HG03135 (cell line): Measurements from ENCODE around the gene KRTAP10-4.
"Not testable (repeated sequence)": the region's sequence is repeated elsewhere in the genome, so short reads cannot be mapped to it uniquely, and the experiment has no call there.

ENCODE experiments used
- ATAC-seq: cut with Tn5 transposase; IDR thresholded peaks from one replicate; pipeline ENCODE4 v1.9.1; 2021; ENCODE audit warnings: mild to moderate bottlenecking, moderate library complexity; ENCODE audit not compliant: unreplicated experiment

The KRTAP10-4 gene

DNA sequence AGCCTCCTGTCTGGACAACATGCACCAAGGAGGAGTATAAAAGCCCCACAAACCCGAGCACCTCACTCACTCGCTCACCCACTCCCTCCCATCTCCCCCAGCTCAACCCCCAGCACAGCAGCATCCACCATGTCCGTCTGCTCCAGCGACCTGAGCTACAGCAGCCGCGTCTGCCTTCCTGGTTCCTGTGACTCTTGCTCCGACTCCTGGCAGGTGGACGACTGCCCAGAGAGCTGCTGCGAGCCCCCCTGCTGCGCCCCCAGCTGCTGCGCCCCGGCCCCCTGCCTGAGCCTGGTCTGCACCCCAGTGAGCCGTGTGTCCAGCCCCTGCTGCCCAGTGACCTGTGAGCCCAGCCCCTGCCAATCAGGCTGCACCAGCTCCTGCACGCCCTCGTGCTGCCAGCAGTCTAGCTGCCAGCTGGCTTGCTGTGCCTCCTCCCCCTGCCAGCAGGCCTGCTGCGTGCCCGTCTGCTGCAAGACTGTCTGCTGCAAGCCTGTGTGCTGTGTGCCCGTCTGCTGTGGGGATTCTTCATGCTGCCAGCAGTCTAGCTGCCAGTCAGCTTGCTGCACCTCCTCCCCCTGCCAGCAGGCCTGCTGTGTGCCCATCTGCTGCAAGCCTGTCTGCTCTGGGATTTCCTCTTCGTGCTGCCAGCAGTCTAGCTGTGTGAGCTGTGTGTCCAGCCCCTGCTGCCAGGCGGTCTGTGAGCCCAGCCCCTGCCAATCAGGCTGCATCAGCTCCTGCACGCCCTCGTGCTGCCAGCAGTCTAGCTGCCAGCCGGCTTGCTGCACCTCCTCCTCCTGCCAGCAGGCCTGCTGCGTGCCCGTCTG lies at the start of gene KRTAP10-4:
KRTAP10-4 (plus strand) TSS at position 100 of the 827 bp plus-strand sequence; CDS start at position 130, 30 bp downstream.
- ATAC-seq = not testable (repeated sequence)

GRCh38 chr21:44524414-44525371 lies 48.8 kb upstream of the KRTAP10-4 start:
- no peak for ATAC-seq

- no peak for ATAC-seq
Observed at GRCh38 chr21:44525391-44526095, 48.0 kb upstream of the KRTAP10-4 start.

- no peak for ATAC-seq
Observed at GRCh38 chr21:44526096-44526997, 47.2 kb upstream of the KRTAP10-4 start.

DNA sequence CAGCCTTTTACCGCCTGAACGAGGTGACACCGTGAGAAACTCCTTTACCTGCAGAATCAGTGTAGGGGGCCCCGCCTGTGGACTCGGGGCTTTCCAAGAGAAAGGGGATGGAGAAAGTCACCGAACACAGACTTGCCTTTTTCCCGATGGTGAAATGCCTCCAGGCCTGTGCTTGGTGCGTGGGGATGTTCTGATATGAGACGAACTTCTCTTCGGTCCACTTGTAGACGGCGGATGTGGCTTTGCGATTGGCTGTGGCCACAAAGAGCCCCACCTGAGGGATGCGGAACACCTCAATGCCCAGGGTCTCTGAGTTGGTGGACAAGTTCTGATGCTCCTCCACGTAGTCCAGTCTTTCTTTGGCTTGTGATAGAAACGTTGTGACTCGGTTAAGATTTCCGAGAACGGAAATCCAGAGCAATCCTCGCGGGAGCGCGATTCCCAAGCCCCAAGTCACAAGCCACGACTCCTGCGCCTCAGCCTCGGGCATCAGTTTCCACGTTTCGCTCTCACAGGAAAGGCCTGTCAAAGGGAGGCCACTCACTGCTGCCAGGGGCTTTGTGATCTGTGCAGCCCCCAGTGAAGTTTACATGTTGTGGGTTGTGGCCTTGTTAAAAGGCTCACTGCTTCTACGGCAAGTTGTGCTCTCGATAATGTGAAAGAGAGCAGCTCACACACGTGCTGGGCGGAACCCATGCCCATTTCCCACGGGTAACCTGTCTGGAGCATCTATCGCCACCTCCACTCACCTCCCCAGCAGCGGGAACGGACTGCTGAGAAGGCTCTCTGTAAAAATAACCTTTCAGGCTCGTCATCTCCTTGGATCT lies 46.2 kb upstream of the KRTAP10-4 start:
- no peak for ATAC-seq

- no peak for ATAC-seq
Observed at GRCh38 chr21:44527983-44528633, 45.4 kb upstream of the KRTAP10-4 start.

DNA sequence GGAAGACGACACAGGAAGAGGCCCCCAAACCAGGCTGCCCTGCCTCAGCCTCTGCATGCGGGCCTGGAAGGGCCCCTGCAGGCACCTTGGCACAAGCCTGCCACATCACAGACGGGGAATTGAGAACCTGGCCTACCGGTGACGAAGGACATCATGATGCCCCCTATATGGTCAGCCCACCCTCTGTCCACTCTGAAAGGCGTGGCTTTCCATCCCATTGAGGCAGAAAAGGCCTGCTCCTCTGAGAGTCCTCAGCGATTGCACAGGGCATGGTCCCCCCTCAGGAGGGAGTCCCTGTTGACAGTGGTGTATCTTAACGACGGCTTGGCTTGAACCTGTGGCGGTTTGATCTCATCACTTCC lies 44.9 kb upstream of the KRTAP10-4 start:
- ATAC-seq = no peak

DNA sequence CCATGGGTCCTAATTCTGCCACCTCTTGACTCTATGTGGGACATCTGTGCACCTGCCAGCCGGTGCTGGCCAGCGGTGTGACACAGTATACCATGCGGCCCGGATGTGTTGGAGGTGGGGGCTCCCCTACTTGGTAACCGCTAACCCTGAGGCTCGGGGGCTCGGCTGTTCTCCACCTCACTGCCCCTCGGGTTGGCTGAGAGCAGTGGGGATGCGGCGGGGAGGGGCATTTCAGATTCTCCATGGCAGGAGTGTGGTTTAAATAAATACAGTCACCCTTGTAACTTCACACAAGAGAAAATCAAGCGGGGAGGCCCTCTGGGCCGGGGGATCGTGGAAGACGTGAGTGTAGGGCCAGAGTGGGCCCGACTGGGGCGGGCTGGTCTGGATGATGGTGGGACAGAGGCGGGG lies 44.5 kb upstream of the KRTAP10-4 start:
- no peak for ATAC-seq

GRCh38 chr21:44529503-44530125 lies 43.9 kb upstream of the KRTAP10-4 start:
- no peak for ATAC-seq

DNA sequence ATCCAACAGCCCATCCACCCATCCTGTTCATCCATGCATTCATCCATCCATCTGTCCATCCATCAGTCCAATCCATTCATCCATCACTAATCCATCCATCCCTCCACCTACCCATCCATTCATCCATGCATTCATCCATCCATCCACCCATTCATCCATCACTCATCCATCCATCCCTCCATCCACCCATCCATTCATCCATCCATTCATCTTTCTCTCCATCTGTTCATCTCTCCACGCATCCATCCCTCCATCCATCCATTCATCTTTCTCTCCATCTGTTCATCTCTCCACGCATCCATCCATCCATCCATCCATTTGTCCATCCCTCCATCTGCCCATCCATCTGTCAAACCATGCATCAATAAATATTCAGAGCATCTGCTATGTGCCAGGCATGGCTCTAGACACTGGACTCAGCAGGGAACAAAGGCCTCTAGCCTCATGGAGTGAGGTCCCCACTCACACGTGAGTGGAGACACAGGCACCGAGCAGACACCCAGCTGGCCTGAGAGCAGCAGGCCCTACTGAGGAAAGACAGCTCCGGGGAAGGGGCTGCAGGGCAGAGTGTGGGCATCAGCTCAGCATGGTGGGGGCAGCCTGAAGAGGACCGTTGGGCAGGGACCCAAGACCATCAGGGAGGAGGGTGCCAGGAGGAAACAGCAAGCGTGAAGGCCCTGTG lies 43.2 kb upstream of the KRTAP10-4 start:
- no peak for ATAC-seq

- no peak for ATAC-seq
Observed at GRCh38 chr21:44530903-44531605, 42.5 kb upstream of the KRTAP10-4 start.

DNA sequence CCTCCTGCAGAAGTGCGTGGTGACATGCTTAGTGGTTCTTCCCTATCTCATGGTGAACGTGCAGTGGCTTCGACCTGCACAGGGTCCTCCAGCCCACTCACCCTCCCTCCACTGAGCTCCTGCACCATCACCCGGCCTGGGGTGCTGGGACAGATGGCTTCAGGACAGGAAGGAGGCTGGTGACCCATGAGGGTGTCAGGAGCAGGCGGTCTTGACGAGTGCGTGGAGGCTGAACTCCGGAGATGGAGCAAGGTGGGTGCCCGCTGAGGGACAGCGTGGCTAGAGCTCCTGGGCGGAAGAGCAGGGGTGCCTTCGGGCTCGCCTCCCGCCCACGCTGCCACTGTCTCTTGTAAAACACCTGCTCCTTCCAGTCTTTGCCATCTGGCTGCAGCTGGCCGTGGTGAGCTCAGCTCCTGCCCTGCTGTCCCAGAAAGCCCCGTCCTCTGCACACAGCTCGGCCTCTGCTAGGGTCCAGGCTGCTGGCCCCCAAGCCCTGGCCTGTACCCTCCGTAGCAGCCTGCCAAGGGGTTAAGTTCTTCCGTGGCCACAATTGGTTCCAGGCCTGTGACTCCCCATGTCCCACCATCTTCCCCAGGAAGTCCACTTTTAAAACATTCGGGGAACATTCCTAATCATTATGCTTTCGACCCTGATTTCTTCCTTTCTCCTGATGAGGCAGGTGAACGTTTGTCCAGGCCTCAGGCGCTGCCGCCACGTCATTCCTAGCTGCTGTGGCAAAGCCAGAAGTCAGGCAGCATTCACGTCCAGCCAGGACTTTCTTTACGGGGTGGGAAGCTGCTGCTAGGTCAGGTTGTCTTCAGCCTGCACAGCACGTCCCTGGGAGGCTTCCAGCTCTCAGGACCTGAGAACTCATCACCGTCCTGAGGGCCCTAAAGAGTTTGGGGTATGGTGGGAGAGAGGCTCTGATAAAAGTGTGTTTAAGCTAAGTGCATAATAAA lies 41.6 kb upstream of the KRTAP10-4 start:
- no peak for ATAC-seq

DNA sequence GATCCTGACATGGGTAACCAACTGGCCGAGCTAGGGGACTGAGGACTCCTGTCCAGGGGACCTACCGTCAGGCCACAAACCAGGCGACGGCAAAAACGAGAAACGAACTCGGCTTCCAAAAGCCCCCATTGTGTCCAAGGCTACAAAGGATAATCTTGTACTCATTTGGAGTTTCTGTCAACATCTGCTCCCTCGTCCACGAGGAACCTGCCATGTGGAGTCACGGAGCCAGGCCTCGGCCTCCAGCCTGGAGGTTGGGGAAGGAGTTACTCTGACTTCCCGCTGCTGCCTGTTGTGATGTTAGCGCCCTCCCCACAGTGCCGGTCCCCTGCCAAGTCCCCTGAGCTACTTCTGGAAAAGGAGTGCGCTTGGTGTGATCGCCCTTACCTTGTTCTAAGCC lies 40.8 kb upstream of the KRTAP10-4 start:
- ATAC-seq = no peak

DNA sequence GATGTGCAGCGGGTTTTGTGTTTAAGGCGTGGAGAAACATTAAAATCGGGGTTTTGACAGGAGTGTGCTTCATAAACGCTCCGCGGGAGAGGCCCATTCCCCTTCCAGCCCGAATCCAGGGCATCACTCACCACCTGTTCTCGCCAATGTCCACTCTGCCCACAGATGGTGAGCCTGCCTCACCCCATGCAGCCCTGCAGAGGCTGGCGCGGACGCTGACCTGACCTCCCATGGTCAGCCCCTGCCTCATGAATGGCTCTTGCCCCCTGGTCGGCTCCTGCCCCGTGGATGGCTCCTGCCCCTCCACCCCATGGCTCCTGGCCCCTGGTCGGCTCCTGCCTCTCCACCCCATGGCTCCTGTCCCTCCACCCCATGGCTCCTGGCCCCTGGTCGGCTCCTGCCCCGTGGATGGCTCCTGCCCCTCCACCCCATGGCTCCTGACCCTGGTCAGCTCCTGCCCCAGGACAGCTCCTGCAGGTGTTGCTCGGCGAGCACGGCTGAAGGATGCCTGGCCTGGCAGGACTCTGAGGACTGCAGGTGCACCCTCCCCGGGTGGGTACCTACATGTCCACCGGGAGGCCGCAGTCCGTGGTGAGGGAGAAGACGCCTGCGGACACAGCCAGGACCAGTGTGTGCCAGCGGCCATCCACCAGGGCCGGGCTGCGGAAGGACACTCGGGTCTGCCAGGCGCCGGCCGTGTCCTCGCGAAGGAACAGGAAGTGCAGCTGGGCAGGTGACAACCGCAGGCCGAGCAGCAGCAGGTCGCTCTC lies 40.2 kb upstream of the KRTAP10-4 start:
- ATAC-seq = no peak
